Activated CD4-positive, alpha-beta T cell treated with anti-CD3 and anti-CD28 coated beads for 4 hours (primary cell): Measurements from ENCODE around the gene SURF2.
"Not testable (repeated sequence)": the region's sequence is repeated elsewhere in the genome, so short reads cannot be mapped to it uniquely, and the experiment has no call there.

ENCODE experiments used
- DNase-seq, 2 donors: peaks; one replicate each; pipeline ENCODE4 v3.0.0-alpha.2; 2020

The SURF2 gene

DNA sequence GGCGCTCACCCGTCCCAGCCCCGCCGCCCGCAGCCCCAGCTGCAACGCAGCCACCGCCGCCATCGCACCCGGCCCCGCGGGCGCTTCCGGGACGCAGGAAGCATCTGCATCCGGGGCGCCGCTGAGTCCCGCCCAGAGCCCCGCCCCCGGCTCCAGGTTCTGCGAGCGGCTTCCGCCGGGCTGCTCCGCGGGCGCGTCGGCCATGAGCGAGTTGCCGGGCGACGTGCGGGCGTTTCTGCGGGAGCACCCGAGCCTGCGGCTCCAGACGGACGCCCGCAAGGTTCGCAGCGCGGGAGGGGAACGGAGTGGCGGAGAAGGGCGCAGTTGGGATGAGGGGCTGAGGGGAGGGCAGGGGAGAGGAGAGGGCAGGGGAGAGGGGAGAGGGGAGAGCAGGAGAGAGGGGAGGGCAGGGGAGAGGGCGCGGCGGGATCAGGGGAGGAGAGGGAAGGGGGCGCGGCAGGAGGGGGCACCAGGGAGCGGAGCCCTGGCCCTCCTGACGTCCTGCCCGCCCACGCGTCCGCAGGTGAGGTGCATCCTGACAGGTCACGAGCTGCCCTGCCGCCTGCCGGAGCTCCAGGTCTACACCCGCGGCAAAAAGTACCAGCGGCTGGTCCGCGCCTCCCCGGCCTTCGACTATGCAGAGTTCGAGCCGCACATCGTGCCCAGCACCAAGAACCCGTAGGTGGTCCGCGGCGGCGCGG lies at the start of gene SURF2, which contains the start of gene SURF1:
SURF2 (plus strand) TSS at position 160 of the 701 bp plus-strand sequence; CDS start at position 203, 43 bp downstream.
SURF1 (minus strand) TSS at position 97 of the 701 bp plus-strand sequence; CDS start at position 63, 34 bp downstream.
- peak; percentile 88 to 89 for DNase-seq

DNA sequence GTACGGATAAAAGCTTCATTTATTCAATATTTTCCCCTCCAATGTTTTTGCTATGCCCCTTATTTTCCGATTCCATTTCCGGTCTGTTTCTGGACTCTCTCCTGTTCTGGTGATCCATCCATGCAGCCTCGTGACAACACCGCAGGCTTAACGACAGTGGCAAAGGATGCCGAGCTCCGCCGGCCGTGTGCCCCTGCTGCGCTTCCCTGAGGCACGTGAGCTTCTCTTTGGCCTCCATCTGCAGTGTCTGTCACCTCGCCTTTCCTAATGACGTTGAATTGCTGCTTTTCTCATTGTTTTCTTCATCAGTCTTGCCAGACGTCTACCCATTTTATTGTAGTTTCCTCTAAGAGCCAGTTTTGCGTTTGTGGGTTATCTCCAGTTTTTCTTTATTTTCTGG lies 49.0 kb upstream of the SURF2 start:
- no peak for DNase-seq

DNA sequence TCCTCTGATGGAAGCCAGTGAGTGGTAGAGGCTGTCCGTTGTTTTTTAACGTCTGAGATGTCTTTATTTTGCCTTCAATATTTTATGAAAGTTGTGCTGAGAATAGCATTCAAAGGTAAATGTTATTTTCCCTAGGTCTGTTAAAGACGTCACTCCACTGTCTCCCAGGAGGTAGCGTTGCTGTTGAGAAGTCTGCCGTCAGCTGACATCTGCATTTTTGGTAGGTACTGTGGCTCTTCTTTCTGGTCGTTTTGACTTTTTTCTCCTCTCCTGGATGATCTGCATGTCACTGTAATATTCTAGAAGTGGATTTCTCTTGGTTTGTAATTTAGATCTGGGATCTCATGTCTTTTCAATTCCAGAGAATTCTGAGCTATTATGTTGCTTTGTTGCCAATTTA lies 46.7 kb upstream of the SURF2 start:
- no peak for DNase-seq

DNA sequence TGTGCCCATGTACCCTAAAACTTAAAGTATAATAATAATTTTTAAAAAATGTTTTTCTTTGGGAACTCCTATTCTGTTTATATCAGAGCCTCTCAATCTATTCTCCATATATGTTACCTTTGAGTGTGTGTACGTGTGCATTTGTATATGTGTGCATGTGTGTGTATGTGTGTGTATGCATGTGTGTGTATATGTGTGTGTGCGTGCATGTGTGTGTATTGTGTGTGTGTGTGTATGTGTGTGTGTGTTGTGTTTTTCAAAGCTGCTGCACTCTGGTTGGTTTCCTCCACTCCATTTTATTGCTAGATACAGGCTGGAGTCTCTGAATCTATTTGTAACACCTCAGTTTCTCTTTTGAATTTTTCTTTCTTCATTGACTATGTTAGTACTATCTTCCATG lies 40.4 kb upstream of the SURF2 start:
- no peak for DNase-seq

DNA sequence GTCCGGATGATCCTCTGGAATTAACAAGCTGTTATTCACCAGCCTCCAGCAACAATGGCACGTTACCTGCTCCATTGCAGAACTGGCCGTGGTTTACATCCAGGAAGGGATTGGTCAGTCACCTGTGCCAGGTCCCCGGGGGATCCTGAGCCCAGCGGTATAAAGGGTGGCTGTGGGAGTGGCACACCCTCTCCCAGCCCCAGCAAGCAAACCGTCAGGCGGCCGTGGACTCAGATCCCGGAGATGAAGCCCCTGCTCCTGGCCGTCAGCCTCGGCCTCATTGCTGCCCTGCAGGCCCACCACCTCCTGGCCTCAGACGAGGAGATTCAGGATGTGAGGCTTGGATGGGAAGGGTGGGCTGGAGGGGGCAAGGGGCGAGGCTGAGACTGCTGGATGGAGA lies 38.8 kb upstream of the SURF2 start:
- not testable (repeated sequence) for DNase-seq

DNA sequence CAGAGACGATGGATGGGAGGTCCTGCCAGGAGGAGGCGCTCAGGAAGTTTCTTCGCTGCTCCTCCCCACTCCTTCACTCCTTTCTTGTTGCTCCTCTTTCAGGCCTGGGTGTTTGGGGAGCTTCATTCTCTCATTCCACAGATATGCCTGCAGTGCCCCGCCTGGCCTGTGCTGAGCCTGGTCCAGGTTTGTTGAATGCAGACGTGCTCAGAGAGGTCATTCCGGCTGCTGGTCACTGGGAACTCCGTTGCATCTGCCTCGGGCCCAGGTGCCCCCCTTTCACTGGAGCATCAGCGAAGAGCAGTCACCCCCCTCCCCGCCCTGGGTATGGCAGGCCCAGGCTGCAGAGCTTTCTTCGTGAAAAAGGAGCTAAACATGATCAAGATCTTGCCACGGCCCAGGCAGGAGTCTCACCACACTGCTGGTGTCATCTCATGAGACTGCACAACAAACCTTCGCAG lies 35.9 kb upstream of the SURF2 start:
- no peak for DNase-seq

DNA sequence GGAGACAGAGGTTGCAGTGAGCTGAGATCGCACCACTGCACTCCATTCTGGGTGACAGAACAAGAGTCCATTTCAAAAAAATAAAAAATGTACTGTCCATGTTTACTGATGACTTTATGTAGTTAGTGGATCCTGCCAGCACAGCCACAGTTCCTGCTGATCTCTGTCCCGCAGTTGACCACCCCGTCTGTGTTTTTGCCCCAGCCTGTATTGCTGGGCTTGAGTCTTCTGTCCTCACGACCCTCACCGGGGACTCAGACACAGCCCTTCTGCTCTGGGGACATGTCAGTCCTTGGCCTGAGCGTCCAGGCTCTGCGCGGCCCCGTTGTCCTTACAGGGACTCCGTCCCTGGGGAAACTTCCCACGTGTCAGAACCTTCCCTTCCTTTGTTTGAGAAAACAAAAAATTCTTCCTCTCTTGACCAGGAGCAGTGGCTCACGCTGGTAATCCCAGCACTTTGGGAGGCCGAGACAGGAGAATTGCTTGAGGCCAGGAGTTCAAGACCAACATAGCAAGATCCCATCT lies 34.9 kb upstream of the SURF2 start:
- no peak for DNase-seq

DNA sequence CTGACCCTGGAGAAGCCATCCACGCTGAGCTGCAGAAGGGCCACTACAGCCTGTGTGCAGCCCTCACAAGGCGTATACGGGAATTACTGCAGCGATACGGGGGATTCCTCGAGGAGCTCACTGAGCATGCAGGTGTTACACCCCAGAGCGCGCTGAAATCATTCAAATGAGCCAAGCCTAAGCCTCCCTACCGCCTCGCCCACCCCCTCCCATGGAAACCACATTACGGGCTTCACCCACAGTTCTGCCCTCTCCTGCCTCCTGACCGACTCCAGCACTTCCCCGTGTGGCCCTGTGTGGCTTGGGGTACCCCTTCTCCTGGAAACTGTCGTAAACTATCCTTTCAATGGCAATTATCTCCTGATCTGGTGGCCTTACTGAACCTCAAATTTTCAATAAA lies 33.6 kb upstream of the SURF2 start:
- no peak for DNase-seq

DNA sequence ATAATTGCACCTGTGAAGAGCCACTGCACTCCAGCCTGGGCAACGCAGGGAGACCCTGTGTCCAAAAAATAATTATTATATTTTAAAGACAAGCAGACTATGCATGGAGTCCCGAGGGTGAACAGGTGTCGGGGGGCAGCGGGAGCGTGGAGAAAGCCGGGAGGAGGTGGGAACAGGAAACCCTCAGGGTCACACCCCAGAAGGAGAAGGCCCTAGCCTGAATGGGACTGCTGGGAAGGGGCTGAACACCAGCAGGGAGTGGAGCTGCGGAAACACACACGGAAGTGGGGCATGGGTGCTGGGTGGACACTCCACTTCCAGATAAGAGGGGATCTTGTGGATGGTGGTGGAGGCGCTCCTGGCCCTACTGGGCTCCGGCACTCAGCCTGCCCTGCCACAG lies 33.1 kb upstream of the SURF2 start:
- DNase-seq = no peak

DNA sequence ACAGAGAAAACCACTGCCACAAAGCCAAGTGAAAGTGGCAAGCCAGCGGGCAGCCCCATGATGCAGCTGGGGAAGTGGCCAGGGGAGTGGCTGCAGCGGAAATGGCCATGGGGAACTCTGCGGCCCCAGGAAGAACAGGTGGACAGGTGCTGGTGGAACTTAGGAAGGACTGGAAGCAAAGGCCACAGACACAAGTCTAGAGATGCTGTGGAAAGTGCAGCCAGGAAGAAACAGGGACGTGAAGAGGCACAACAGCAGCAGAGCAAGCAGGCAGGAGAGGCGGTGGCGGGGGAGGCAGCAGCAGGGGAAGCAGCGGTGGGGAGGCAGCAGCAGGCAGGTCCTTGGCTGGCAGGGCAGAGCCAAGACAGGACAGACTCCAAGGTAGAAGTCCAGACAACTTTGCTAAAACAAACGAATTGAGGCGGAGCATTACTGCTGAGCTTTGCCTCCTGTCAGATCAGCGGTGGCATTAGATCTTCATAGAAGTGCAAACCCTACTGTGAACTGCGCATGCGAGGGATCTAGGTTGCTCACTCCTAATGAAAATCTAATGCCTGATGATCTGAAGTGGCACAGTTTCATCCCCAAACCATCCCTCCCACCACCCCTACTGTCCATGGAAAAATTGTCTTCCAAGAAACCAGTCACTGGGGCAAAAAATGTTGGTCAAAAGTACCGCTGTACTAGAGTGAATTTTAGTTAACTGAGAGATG lies 32.2 kb upstream of the SURF2 start:
- DNase-seq = no peak

DNA sequence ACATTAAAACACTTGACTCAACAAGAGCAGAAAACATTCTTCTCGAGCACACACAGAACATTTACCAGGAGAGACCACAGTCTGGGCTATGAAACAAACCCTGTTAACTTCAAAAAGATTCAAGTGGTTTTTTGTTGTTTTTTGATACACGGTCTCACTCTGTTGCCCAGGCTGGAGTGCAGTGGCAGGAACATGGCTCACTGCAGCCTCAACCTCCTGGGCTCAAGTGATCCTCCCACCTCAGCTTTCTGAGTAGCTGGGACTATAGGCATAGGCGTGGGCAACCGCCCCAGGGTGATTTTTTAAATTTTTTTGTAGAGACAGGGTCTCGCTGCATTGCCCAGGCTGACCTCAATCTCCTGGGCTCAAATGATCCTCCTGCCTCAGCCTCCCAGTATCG lies 29.3 kb upstream of the SURF2 start:
- DNase-seq = not testable (repeated sequence)

DNA sequence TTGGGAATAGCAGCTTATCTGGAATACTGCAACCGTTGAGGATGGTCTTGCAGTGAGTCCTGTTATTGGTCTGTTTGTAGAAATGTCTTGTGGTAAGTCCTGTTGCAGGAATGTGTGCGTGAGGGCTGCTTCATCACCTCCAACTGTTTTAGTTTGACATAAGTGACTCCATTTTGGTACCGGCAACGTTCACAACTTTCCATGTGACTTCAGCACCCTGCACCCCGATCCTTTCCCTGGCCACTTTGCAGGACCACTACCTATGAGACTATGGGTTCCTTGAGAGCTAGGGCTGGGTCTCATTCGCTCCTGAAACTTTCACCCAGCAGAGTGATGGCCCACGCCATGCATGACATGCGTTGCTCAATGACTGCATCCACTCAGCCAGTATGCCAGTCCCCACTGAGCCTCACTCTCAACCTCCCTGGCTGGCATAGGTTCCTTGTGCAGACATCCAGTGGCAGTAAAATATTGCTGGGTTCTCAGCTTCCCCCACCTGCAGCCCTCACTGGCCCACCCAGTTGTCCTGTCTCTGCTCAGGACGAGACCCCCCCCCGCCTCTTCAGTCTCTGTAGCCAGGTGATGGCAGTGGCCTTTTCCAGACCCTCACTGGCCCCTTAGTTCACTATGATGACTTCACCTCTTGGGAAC lies 28.4 kb upstream of the SURF2 start:
- DNase-seq = no peak

DNA sequence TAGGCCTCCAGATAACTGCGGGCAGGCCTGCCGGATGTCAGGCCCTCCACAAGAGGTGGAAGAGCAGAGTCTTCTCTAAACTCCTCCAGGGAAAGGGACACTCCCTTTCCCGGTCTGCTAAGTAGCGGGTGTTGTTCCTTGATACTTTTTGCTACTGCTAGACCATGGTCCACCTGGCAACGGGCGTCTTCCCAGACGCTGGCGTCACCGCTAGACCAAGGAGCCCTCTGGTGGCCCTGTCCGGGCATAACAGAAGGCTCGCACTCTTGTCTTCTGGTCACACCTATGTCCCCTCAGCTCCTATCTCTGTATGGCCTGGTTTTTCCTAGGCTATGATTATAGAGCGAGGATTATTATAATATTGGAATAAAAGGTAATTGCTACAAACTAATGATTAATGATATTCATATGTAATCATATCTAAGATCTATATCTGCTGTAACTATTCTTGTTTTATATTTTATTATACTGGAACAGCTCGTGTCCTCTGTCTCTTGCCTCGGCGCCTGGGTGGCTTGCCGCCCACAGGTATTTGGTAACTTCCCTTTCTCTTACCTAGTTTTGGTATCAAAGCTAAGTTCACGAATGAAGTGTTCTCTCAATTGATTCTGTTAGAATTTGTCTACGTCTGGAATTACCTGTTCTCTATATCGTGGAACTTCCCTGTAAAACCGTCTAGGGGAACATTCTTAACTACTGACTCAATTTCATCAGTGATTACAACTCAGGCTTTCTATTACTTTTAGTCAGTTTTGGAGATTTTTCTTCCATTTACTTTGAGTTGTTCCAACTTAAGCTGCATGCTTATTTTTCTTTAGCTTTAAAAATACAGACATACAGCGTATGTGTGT lies 26.8 kb upstream of the SURF2 start:
- not testable (repeated sequence) for DNase-seq

DNA sequence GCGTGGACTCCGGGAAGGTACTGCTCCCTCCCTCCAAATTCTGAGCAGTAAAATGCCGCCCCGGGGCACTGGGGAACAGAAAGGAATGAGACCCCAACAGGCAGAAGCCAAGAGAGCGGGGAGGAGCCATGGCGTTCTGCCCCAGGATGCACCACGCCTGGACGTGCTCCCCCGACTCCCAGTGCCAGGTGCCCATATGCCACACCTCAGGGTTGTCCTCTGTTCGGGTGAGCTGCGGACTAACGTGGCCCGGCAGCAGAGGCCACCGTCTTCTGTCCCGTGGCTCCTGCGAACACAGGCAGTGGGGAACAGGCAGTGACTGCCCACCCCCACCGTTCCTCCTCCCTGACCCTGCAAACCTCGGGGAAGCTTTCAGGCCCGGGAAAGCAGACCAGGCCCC lies 25.1 kb upstream of the SURF2 start:
- no peak for DNase-seq

DNA sequence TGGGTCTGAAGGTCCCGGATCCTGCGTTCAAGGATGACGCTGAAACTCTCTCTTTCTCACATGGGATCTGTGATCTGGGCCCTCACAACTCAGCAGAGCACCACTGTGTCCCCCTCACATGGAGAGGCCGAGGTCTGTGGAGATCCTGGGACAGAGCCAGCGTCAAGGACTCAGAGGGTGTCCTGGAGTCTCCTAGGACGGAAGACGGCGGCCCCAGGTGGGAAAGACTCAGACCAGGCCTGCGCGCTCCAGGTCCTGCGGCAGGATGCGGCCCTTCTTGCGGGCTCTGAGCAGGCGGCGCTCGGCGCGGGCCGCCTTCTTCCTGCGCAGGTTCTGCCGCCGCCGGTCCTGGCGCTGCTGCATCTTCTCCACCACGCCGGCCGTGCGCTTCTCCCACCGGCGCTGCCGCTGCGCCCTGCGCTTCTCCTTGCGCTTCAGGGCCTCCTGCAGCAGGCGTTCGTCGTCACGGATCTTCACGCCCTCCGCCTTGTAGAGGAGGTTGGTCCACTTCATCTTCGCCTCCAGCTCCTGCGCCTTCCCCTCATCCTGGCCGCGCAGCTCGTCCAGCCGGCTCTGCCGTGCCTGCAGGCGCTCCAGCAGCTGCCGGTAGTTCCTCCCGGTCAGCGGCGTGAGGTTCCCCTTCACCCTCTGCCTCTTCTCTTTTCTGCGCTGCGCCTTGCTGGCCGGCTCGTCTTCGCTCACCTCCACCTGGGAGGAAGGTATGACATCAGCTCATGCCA lies 24.5 kb upstream of the SURF2 start:
- DNase-seq = no peak

DNA sequence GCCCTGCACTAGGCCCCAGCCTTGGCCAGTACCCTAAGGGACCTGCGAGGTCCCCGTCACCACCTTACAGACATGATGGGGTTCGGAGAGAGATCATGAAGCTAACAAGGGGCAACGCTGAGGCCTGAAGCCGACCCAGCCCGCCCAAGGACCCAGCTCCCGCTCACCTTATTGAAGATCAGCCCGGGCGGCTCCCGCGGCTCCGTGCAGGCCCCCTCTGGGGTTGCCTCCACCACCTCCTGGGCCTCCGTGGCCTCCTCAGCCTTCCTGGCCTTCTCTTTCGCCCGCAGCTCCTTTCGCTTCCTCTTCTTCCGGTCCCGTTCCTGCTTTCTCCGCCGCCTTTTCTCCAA lies 24.0 kb upstream of the SURF2 start:
- DNase-seq = no peak

DNA sequence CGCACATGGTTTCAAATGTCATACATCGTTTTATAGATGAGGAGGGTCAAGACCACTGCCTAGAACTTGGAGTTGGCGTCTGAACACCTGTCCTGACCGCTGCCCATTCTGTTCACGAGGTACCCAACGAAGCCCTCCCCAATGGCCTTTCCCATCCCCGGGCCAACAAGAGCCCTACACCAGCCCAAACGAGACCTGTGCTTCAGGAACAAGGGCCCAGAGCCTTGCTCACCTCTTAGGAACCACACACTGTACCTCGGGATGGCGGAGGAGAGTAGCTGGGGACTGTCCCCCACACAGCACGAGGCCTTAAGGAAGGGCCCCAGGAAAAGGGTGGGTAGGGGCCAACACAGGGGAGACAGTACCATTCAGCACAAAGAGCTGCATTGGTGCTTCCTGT lies 23.3 kb upstream of the SURF2 start:
- DNase-seq = no peak

DNA sequence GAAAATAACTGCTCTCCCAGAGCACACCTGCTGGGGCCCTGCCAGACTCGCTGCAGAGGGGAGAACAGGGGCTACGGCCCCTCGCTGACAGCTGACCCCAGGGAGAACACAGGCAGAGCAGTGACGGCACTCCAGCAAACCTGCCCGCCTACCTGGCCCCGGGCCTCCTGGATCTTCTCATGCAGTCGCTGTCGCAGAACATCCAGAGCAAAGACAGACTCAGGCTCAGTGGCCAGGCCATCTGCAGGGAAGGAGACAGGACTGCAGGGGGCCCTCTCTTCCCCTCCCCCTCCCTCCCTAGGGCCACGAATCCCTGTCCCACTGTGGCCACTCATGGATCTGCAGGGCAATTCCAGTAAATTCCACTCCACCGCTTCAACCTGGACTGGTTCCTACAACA lies 22.8 kb upstream of the SURF2 start:
- DNase-seq = no peak

DNA sequence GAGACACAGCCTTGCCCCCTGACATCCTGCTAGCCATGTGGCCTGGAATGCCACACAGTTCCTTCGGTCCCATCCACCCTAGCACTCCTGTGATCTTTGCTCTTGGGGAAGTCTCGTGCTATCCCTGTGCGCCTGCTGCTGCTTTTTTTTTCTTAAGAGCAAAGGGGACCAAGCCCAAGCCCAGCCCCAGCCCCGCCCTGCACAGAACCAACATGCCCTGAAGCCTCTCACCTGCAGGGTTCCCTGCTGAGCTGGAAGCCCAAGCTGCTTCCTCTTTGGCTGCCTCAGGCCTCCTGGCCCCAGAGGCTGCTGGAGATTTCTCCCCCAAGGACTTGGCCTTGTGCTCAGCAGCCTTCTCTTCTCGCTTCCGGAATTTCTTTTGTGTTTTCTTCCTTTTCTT lies 22.2 kb upstream of the SURF2 start:
- no peak for DNase-seq

DNA sequence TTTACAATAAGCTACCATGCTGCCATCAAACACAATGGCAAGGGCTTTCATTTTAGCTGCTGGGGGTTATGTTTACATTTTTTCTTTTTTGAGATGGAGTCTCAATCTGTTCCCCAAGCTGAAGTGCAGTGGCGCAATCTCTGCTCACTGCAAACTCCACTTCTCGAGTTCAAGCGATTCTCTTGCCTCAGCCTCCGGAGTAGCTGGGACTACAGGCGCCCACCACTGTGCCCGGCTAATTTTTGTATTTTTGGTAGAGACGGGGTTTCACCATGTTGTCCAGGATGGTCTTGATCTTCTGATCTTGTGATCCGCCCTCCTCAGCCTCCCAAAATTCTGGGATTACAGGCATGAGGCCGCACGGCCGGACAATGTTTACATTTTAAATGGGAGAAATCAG lies 21.5 kb upstream of the SURF2 start:
- not testable (repeated sequence) for DNase-seq

DNA sequence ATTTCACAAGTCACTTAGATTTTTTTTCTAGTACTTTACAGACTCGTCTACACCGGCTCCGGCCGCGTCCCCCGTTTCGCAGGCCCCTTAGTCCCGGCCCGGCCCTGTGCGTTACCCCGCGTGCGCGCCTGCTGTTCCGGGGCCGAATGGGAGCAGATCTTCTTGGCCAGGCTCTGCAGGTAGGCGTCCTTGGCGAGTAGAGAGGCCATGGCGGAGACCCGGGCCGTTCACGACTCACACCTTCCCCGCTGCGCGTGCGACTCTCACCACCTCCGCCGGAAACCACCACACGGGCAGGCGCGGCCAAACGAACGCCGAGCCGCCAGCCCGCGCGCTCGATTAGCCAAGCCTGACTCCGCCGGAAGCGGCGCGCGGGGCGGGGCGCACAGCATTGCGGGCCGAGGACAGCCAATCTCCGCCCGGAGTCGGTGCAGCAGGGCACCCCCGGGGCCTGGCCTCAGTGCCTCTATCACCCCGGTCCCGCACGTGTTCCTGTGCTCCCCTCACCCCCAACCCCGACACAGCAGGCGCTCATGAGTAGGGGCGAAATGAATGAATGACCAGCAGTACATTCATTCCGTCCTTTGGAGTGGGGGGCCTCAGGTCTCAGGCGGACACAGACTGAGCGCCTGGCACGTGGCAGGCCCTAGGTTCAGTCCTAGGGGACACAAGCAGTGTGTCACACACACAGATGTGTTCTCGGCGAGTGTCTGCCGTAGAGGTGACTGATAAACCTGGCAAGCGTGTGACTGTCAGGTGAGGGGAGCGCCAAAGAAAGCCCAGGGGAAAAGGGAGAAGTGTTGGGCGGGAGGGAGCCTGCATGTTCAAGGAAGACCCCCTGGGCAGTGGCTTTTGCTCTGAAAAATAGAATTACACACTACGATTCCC lies 20.2 kb upstream of the SURF2 start, which contains the start of gene SURF6:
SURF6 (minus strand) TSS at position 265 of the 888 bp plus-strand sequence; CDS start at position 209, 56 bp downstream.
- DNase-seq = peak; percentile 92 to 93
